IgD-negative memory B cell (primary cell): ENCODE data around the gene DIAPH3. TPM values are rescaled to one million over a fixed set of nuclear protein-coding genes. Genes with fewer than 3 reads are reported as not detected.
A peak's percentile ranks its signal among the peaks of the same experiment; 100 is the strongest.
"Not testable (repeated sequence)": the region's sequence is repeated elsewhere in the genome, so short reads cannot be mapped to it uniquely, and the experiment has no call there.

Experiments
- H3K27ac Mint-ChIP-seq, 3 donors: one replicate each; pipeline ENCODE4 v1.8.0; 2020 to 2022; ENCODE audit warnings: mild to moderate bottlenecking in 3 of 3, mixed read lengths in 3 of 3, moderate library complexity in 1 of 3
- H3K27me3 Mint-ChIP-seq: one replicate; pipeline ENCODE4 v1.8.0; 2021; ENCODE audit warnings: mixed read lengths
- H3K36me3 Mint-ChIP-seq: one replicate; pipeline ENCODE4 v1.8.0; 2020; ENCODE audit warnings: mild to moderate bottlenecking, mixed read lengths
- H3K4me1 Mint-ChIP-seq, 3 donors: one replicate each; pipeline ENCODE4 v1.8.0; 2020 to 2022; ENCODE audit warnings: mixed read lengths in 3 of 3, mild to moderate bottlenecking in 1 of 3
- H3K4me3 Mint-ChIP-seq, 4 donors: one replicate each; pipeline ENCODE4 v1.8.0; 2020 to 2022; ENCODE audit warnings: mild to moderate bottlenecking in 4 of 4, mixed read lengths in 4 of 4, moderate library complexity in 3 of 4
- H3K9me3 Mint-ChIP-seq, 3 donors: one replicate each; pipeline ENCODE4 v1.8.0; 2020 to 2021; ENCODE audit warnings: mixed read lengths in 3 of 3, mild to moderate bottlenecking in 1 of 3
- polyA plus RNA-seq: library from polyadenylated mRNA; unstranded; fragments of 300-500 nt; fragmentation: Illumina TruSeq; gene quantifications from one replicate; pipeline ENCODE4 v1.2.3, GENCODE V29; 2021

The DIAPH3 gene
- polyA plus RNA-seq: not detected

- H3K4me3 Mint-ChIP-seq: peak within 1 kb of the TSS; percentile 87 to 98 (median 96)
- H3K27me3 Mint-ChIP-seq: peaks cover 2% of the 10 kb centered on the region
- H3K9me3 Mint-ChIP-seq: no peaks in the 10 kb centered on the region
- H3K27ac Mint-ChIP-seq: peak within 1 kb of the TSS; percentile 8 to 96 (median 91)
- peaks cover 15 to 25% (median 17%) of the 10 kb centered on the region in 3 donors for H3K4me1 Mint-ChIP-seq
- peaks cover 1% of the 10 kb centered on the region for H3K36me3 Mint-ChIP-seq
These were observed at the start of gene DIAPH3 for GRCh38 chr13:60163478-60164233. Gene DIAPH3, minus strand, starts transcription at chr13:60163928. Its CDS starts 162 bp downstream, at chr13:60163766.

GRCh38 chr13:60213236-60213744, 49.6 kb upstream of the DIAPH3 start:
- no peaks in the 10 kb centered on the region for H3K36me3 Mint-ChIP-seq
- peaks cover 4% of the 10 kb centered on the region for H3K27me3 Mint-ChIP-seq

GRCh38 chr13:60211548-60211947, 47.8 kb upstream of the DIAPH3 start:
- H3K4me1 Mint-ChIP-seq: no peaks in the 10 kb centered on the region
- peaks cover 0 to 3% (median 0%) of the 10 kb centered on the region in 3 donors for H3K9me3 Mint-ChIP-seq
- peaks cover 5% of the 10 kb centered on the region for H3K27me3 Mint-ChIP-seq

More at GRCh38 chr13:60213236-60213744, 49.6 kb upstream of the DIAPH3 start:
- no peaks in the 10 kb centered on the region for H3K4me1 Mint-ChIP-seq
- H3K4me3 Mint-ChIP-seq: no peak overlapping the region
- no peak overlapping the region for H3K27ac Mint-ChIP-seq
- peaks cover 0 to 3% (median 0%) of the 10 kb centered on the region in 3 donors for H3K9me3 Mint-ChIP-seq

GRCh38 chr13:60210510-60211330, 47.0 kb upstream of the DIAPH3 start:
- Mint-ChIP-seq H3K4me3 (no peak overlapping the region), H3K9me3 (no peaks in the 10 kb centered on the region), H3K27me3 (peaks cover 6% of the 10 kb centered on the region), H3K36me3 (no peaks in the 10 kb centered on the region), H3K27ac (no peak overlapping the region), H3K4me1 (no peaks in the 10 kb centered on the region)

More at GRCh38 chr13:60211548-60211947, 47.8 kb upstream of the DIAPH3 start:
- H3K4me3 Mint-ChIP-seq: no peak overlapping the region
- no peaks in the 10 kb centered on the region for H3K36me3 Mint-ChIP-seq
- no peak overlapping the region for H3K27ac Mint-ChIP-seq

- not testable (repeated sequence) for H3K27ac Mint-ChIP-seq, H3K9me3 Mint-ChIP-seq, H3K27me3 Mint-ChIP-seq, H3K4me3 Mint-ChIP-seq, H3K36me3 Mint-ChIP-seq, H3K4me1 Mint-ChIP-seq
These were observed 41.8 kb upstream of the DIAPH3 start for GRCh38 chr13:60205499-60205898.

DNA sequence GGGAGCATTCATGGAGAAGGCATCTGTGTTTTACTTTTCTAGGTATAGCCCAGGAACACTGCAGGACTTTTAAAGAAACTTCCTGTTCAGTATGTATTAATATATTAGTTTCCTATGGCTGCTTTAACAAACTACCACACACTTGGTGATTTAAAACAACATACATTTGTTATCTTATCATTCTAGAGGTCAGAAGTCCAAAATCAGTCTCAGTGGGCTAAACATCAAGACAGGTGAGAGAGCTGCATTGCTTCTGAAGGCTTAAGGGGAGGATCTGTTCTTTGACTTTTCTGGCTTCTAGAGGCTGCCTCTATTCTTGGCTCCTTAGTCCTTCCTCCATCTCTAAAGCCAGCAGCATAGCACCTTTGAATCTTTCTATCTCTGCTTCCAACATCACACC, 37.6 kb upstream of the DIAPH3 start:
- Mint-ChIP-seq H3K4me1 (no peaks in the 10 kb centered on the region), H3K4me3 (no peak overlapping the region), H3K36me3 (no peaks in the 10 kb centered on the region), H3K9me3 (no peaks in the 10 kb centered on the region), H3K27me3 (peaks cover 4% of the 10 kb centered on the region), H3K27ac (no peak overlapping the region)

DNA sequence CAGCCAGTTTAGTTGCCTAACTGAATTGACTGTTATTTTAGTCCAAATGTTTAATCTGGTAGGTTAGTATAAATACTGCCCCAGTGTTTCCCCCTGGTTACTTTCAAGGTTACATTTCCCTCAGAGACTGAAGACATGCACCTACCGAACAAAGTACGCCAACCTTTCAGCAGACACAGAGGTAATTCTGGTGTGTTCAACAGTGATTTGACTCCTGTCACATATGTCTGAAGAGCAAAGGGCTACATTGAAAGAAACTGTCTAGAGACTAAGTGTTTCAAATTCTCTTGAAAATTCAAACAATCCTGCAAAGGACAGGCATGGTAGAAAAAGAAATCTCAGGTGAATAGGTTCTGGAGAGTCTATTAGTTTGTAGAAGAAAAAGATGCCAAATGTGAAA, 32.2 kb upstream of the DIAPH3 start:
- not testable (repeated sequence) for H3K4me1 Mint-ChIP-seq, H3K9me3 Mint-ChIP-seq, H3K27ac Mint-ChIP-seq

DNA sequence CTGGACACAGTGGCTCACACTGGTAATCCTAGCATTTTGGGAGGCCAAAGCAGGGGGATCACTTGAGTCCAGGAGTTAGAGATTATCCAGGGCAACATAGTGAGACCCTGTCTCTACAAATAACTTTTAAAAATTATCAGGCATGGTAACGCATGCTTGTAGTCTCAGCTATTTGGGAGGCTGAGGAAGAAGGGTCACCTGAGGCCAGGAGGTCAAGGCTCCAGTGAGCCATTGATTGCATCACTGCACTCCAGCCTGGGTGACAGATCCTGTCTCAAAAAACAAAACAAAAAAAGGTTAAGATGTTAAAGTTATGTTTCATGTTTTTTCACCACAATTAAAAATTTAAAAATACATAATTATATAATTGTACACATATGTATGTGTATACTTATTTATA, 19.2 kb upstream of the DIAPH3 start:
- Mint-ChIP-seq H3K4me1 (no peaks in the 10 kb centered on the region), H3K27me3 (no peaks in the 10 kb centered on the region), H3K9me3 (no peaks in the 10 kb centered on the region), H3K4me3 (no peak overlapping the region), H3K36me3 (no peaks in the 10 kb centered on the region), H3K27ac (no peak overlapping the region)

More for the DNA sequence above, 32.2 kb upstream of the DIAPH3 start:
- not testable (repeated sequence) for H3K36me3 Mint-ChIP-seq, H3K27me3 Mint-ChIP-seq, H3K4me3 Mint-ChIP-seq

DNA sequence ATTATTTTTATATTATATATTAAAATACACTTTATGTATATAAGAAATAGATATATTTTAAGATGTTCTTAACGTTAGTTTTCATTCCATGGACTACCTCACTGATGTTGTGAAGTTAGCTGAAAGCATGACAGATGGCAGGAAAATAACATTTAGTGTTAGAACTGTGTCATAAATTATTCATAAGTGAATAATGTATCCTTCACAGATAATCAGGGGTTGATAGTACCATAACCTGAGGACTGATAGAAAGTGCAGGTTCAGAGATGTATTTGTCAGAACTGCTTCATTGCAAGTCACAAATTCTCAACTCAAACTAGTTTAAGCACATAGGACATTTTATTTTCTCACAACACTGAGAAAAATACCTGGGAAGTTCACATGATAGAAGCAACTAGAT, 14.6 kb upstream of the DIAPH3 start:
- no peak overlapping the region for H3K27ac Mint-ChIP-seq
- H3K9me3 Mint-ChIP-seq: peaks cover 0 to 3% (median 0%) of the 10 kb centered on the region in 3 donors
- no peaks in the 10 kb centered on the region for H3K27me3 Mint-ChIP-seq
- no peak overlapping the region for H3K4me3 Mint-ChIP-seq
- no peaks in the 10 kb centered on the region for H3K36me3 Mint-ChIP-seq
- no peaks in the 10 kb centered on the region for H3K4me1 Mint-ChIP-seq

DNA sequence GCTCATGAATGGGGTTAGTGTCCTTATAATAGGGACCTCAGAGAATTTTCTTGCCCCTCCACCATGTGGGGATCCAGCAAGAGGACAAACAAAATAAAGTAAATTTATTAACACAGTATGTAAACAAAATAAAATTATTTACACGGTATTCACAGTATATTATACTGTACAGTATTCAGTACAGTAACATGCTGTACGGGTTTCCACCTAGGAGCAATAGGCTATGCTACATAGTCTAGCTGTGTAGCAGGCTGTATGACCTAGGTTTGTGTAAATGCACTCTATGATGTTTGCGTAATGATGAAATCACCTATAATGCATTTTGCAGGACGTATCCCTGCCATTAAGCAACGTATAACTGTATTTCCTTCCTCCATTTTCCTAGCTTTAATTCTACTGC, 11.8 kb upstream of the DIAPH3 start:
- no peaks in the 10 kb centered on the region for H3K4me1 Mint-ChIP-seq
- no peak overlapping the region for H3K27ac Mint-ChIP-seq
- peaks cover 0 to 3% (median 0%) of the 10 kb centered on the region in 3 donors for H3K9me3 Mint-ChIP-seq
- H3K27me3 Mint-ChIP-seq: no peaks in the 10 kb centered on the region
- no peaks in the 10 kb centered on the region for H3K36me3 Mint-ChIP-seq
- H3K4me3 Mint-ChIP-seq: no peak overlapping the region

DNA sequence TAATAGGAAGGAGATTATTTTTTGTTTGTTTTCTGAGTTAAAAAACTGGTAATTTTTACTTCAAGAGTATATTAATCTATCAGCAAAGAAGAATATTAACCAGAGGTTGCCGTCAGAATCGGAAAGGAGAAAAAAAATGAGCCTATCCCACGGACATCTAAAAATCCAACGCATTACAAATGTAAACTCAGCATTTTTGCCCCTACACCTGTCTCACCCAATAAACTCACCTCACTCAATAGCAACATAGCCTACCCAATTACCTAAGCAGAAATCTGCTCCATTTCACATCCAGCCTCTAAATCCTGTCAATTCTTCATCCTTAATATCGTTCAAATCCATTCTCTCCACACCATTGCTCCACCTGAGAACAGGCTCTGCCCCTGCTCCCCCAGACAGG, 10.4 kb upstream of the DIAPH3 start:
- no peaks in the 10 kb centered on the region for H3K27me3 Mint-ChIP-seq
- peaks cover 0 to 3% (median 1%) of the 10 kb centered on the region in 3 donors for H3K9me3 Mint-ChIP-seq
- H3K36me3 Mint-ChIP-seq: no peaks in the 10 kb centered on the region
- H3K4me3 Mint-ChIP-seq: no peak overlapping the region
- H3K27ac Mint-ChIP-seq: peak overlapping the region in 1 of 3 donors; percentile 83
- no peaks in the 10 kb centered on the region for H3K4me1 Mint-ChIP-seq

DNA sequence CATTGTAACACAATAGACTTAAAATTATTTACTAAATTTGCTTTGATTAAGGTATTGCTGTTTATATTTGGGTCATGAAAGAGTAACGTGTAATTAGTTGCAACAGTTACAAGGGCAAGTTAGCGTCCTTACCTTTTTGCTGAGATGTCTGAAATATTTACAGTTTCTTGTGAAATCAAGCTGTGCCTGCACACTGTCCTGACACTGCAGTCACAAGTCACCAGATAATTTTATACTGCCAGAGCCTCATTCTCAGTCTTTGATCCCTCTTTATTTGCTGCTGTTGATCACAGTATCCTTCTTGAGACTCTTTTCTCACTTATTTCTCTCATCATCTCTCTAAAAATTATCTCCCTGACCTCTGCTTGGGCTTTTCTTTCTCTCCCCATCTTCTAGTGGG, 8.4 kb upstream of the DIAPH3 start:
- H3K9me3 Mint-ChIP-seq: peaks cover 0 to 3% (median 1%) of the 10 kb centered on the region in 3 donors
- peaks cover 1% of the 10 kb centered on the region for H3K36me3 Mint-ChIP-seq
- H3K4me3 Mint-ChIP-seq: no peak overlapping the region
- no peaks in the 10 kb centered on the region for H3K4me1 Mint-ChIP-seq
- H3K27ac Mint-ChIP-seq: no peak overlapping the region
- no peaks in the 10 kb centered on the region for H3K27me3 Mint-ChIP-seq

GRCh38 chr13:60170414-60170813, 6.7 kb upstream of the DIAPH3 start:
- H3K27me3 Mint-ChIP-seq: no peaks in the 10 kb centered on the region
- no peak overlapping the region for H3K4me3 Mint-ChIP-seq
- H3K36me3 Mint-ChIP-seq: peaks cover 1% of the 10 kb centered on the region
- H3K9me3 Mint-ChIP-seq: peaks cover 0 to 3% (median 1%) of the 10 kb centered on the region in 3 donors
- no peak overlapping the region for H3K27ac Mint-ChIP-seq
- peaks cover under 1 to 2% (median under 1%) of the 10 kb centered on the region in 3 donors for H3K4me1 Mint-ChIP-seq

DNA sequence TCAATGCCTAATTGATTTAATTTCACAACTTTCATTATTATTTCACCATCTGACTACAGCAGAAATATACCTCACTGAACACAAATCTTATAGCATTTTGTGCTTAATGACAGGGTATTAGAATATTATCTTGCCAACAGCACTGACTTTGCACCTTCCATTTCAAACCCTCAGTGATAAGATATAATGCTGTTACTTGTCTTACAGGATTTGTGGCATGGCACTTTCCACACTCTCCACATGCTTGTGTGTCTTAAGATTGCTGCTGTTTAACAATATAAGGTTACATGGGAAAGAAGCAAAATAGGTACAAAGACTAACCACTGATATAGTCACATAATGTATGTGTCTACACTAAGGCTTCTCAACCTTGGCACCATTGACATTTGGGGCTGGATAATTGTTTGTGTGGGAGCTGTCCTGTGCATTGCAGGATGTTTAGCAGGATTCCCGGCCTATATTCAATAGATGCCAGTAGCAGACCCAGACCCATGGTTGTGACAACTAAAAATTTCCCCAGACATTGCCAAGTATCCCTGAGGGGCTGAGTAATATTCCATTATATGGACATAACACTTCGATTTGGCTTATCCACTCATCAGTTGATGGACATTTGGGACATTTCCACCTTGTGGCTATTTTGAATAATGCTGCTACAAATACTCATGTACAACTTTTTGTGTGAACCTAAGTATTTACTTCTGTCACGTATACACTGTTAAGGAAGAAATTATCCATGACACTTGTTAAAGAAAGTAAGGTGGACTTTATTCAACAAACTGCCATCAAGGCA, 5.7 kb upstream of the DIAPH3 start:
- Mint-ChIP-seq H3K27ac (no peak overlapping the region), H3K4me1 (peaks cover 8 to 12% (median 10%) of the 10 kb centered on the region in 3 donors), H3K36me3 (peaks cover 1% of the 10 kb centered on the region), H3K9me3 (peaks cover 0 to 2% (median 1%) of the 10 kb centered on the region in 3 donors), H3K27me3 (no peaks in the 10 kb centered on the region), H3K4me3 (no peak overlapping the region)
